Breast epithelium (tissue), 4 donors: ENCODE results near the gene EIF2B2. TPM values are rescaled to one million over a fixed set of nuclear protein-coding genes. Genes with fewer than 3 reads are reported as not detected.

Experiments
- DNase-seq, 2 donors: peaks; one replicate each; pipeline ENCODE4 v3.0.0-alpha.2; 2019; ENCODE audit warnings: low spot score in 2 of 2
- H3K27ac ChIP-seq, 2 donors: fragments of 200-600 bp; sonication (generic) in 1 of 2; one replicate each; pipeline ENCODE4 v1.5.1; 2016 to 2019; ENCODE audit warnings: mild to moderate bottlenecking in 1 of 2
- H3K27me3 ChIP-seq, 2 donors: fragments of 200-600 bp; sonication (generic) in 1 of 2; one replicate each; pipeline versions ENCODE4 v1.5.1 to v1.6.0; 2017 to 2019; ENCODE audit warnings: control low read depth in 1 of 2, mild to moderate bottlenecking in 1 of 2
- H3K36me3 ChIP-seq: fragments of 200-600 bp; one replicate; pipeline ENCODE4 v1.5.1; 2019
- H3K4me1 ChIP-seq, 2 donors: fragments of 200-600 bp; sonication (generic); one replicate each; pipeline ENCODE4 v1.5.1; 2016 to 2019; ENCODE audit warnings: control low read depth in 1 of 2
- H3K4me3 ChIP-seq, 3 donors: fragments of 200-600 bp; sonication (generic); 1 replicate in 2 of 3; 2 replicates in 1 of 3; pipeline ENCODE4 v1.5.1; 2016 to 2019; ENCODE audit warnings: mild to moderate bottlenecking in 3 of 3, moderate library complexity in 2 of 3
- H3K9me3 ChIP-seq, 2 donors: fragments of 200-600 bp; sonication (generic) in 1 of 2; one replicate each; pipeline ENCODE4 v1.5.1; 2016 to 2019; ENCODE audit warnings: control low read depth in 1 of 2
- POLR2A ChIP-seq: fragments of 450-650 bp; IDR thresholded peaks from one replicate; pipeline ENCODE4 v1.6.1; 2016; ENCODE audit warnings: antibody characterized with exemption, mild to moderate bottlenecking, moderate library complexity
- POLR2AphosphoS5 ChIP-seq, 3 donors: sonication (generic); formaldehyde crosslinking; IDR thresholded peaks; one replicate each; pipeline ENCODE4 v1.6.1; 2017; ENCODE audit warnings: antibody characterized with exemption in 3 of 3
- intact Hi-C: fragments of 100-400 bp; cut with DNase I; formaldehyde crosslinking; loops from one replicate; pipeline ENCODE4 v1.15.1; 2023; ENCODE audit warnings: low total_unique reads
- total RNA-seq, 3 donors: library from RNA; depleted of rRNA; stranded (reverse); fragments of >200 nt; gene quantifications; one replicate each; pipeline ENCODE4 v1.1.0, GENCODE V29; 2016
- TF ChIP-seq, protein P1 (sequence below), 3 donors: fragments of 450-650 bp; IDR thresholded peaks; one replicate each; pipeline ENCODE4 v1.5.1; 2016 to 2017; ENCODE audit warnings: antibody characterized with exemption in 3 of 3, mild to moderate bottlenecking in 3 of 3, moderate library complexity in 3 of 3

EIF2B2 gene
- total RNA-seq, 3 donors from 2014 or later, result 31.8 to 40.3 (median 36.0) TPM

DNA sequence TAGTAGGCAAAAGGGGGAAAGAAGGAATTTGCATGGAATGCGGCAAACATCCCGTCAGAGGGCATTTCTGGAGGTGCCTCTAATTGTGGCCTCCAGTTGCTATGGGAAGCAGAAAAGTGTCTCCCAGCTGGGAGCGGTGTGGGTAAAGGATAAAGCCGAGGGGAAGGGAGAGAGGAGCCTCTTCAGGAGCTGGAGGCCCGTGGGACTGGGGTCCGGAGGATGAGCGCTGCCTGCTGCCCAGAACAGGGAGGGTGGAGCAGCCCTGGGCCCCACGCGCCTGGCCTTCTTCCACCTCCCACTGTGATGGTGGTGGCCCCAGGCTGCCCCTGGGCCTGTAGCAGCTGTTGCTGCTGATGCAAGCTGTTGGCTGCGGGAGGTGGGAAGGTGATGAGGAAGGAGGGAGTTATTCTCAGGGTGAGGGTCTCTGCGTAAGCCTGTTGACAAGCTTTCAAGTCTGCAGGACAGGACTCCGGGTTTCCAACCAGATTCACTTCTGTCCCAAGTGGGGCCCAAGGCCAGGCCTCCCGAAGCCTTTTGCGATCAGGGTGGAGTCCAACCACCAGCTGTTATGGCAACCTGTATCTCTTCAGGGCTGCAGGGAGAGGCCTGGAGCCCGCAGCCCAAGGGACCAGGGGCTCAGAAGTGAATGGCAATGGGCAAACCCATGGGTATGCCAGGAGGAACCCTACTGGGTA lies 28.2 kb upstream of the EIF2B2 start:
- no peaks in the 10 kb centered on the region for H3K9me3 ChIP-seq
- intact Hi-C loops, result no loop called here
- TF ChIP-seq, protein P1, sequence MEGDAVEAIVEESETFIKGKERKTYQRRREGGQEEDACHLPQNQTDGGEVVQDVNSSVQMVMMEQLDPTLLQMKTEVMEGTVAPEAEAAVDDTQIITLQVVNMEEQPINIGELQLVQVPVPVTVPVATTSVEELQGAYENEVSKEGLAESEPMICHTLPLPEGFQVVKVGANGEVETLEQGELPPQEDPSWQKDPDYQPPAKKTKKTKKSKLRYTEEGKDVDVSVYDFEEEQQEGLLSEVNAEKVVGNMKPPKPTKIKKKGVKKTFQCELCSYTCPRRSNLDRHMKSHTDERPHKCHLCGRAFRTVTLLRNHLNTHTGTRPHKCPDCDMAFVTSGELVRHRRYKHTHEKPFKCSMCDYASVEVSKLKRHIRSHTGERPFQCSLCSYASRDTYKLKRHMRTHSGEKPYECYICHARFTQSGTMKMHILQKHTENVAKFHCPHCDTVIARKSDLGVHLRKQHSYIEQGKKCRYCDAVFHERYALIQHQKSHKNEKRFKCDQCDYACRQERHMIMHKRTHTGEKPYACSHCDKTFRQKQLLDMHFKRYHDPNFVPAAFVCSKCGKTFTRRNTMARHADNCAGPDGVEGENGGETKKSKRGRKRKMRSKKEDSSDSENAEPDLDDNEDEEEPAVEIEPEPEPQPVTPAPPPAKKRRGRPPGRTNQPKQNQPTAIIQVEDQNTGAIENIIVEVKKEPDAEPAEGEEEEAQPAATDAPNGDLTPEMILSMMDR (IDR thresholded peaks at IDR 0.05), result no peak
- TF ChIP-seq POLR2AphosphoS5 (IDR thresholded peaks at IDR 0.05), result no peak
- TF ChIP-seq POLR2A, result no peak
- no peak overlapping the region for H3K4me3 ChIP-seq
- peaks cover under 1 to 6% of the 10 kb centered on the region in 2 donors for H3K4me1 ChIP-seq
- peak overlapping the region in 1 of 2 donors; percentile 68 for H3K27ac ChIP-seq
- no peak for DNase-seq
- H3K27me3 ChIP-seq, result no peaks in the 10 kb centered on the region
- H3K36me3 ChIP-seq, result no peaks in the 10 kb centered on the region

DNA sequence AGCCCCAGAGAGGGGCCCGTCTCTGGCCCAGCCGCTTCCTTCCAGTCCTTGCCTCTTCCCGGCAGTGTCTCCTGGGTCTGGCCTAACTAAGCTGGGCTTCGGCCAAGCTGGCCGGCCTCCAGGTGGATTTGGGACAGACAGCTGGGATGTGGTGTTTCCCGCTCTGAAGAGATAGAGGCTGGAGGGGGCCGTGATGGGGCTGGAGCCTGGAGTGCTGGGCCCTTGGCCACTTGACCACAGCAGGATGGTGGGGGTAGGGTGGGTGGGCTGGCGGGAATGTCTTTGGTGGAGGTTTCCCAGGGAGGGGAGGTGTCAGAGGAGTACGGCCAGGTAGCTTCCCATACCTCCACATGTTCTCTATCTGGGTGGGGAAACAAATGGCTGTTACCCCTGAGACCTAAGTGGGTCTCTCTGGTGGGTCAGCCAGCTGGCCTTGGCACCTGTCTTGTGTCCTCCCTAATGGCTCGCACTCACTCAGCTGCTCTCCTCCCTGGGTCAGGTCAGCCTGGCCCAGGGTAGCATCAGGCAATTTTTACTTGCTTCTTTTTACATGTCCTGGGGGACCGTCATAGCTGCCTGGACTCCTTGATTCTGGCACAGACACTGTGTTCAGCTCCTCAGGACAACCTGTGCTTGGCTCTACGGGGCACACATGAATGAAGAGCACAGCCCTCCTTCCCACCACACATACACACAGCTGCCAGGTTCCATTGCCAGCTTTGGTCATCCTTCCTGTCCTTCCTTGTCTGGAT lies 27.5 kb upstream of the EIF2B2 start:
- peak in 1 of 3 donors; percentile 48 for TF ChIP-seq POLR2AphosphoS5 (IDR thresholded peaks at IDR 0.05)
- no peak for TF ChIP-seq POLR2A
- Histone ChIP-seq H3K4me1 (peaks cover 2 to 10% of the 10 kb centered on the region in 2 donors), H3K4me3 (no peak overlapping the region), H3K27ac (peak overlapping the region in 1 of 2 donors; percentile 68), H3K9me3 (no peaks in the 10 kb centered on the region), H3K27me3 (no peaks in the 10 kb centered on the region), H3K36me3 (no peaks in the 10 kb centered on the region)
- peak in 1 of 2 donors; percentile 54 for DNase-seq
- intact Hi-C loops, result no loop called here

DNA sequence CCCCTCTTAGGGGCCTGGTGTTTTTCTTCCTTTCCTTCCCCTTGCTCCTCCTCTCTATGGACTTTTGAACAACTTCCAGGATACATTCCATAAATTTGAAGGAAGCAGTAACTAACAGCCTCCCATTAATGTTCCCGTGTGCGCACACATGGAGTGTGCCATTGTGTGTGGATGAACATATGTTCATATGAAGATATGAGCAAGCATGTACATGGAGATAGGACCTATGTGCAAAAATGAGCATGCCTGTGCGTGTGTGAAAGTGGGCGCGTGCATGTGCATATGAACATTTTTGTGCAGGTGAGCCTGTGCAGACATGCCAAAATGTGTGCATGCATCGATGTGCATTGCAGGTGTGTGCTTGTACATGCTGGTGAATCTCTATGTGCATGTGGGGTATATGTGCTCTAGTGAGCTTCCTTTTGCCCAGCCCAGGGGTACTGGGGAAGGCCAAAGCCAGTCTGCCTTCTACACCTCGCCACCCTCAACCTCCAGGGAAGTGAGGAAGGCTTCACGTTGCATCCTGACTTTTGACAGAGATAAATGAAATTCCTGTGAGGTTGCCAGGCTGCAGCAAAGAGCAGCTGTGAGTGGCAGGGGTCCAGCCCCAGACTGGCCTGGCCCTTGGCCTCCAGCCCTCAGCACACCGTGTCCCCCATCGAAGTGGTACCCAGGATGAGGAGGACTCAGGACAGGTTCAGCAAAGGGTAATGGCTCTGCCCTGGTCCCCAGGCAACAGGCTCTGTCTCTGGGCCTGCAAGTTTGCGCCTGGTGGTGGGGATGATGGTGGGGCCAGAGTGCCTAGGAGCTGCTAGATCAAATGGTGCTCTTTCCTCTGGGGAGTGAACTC lies 26.2 kb upstream of the EIF2B2 start:
- peak in 1 of 2 donors; percentile 20 for DNase-seq

DNA sequence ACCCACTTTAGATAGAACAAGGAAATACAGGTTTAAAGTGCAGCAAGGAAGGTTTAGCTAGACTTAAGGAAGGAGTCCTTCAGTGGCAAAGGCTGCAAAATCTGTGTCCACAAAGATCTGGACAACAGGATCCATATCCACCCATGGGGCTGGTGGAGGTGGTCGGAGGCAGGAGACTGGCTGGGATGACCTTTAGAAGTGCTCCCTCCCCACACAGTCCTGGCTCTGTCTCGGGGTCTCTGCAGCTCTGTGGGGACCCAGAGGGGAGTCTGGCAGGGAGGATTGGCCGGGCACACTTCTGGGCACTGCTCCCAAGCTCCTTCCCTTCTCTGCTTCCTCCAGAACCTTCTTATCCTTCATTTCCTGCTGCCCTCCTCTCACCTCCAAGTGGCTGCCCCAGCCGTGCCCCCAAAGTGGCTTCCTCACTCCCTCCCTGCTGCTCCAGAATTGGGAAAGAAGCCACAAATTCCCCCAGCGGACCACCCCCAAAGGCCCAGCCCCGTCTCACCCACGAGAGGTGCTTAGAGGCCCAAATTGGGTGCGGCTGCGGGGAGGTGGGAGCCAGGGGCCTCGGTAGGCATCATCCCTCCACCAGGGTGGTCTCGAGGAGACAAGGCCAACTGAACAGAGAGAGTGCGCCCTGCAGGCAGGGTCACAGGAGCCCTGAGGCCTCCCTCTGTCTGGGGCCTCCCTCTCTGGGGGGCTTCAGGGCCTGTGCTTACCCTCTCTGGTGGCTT lies 25.4 kb upstream of the EIF2B2 start:
- no peaks in the 10 kb centered on the region for H3K9me3 ChIP-seq
- H3K4me3 ChIP-seq, result no peak overlapping the region
- DNase-seq, result peak in 1 of 2 donors; percentile 30
- no peaks in the 10 kb centered on the region for H3K27me3 ChIP-seq
- peaks cover 2 to 10% of the 10 kb centered on the region in 2 donors for H3K4me1 ChIP-seq
- TF ChIP-seq POLR2AphosphoS5 (IDR thresholded peaks at IDR 0.05) (no peak), POLR2A (no peak)
- TF ChIP-seq, protein P1 (IDR thresholded peaks at IDR 0.05), result no peak
- H3K27ac ChIP-seq, result no peak overlapping the region
- H3K36me3 ChIP-seq, result no peaks in the 10 kb centered on the region
- intact Hi-C loops, result no loop called here

More for the DNA sequence above, 26.2 kb upstream of the EIF2B2 start:
- Histone ChIP-seq H3K36me3 (no peaks in the 10 kb centered on the region), H3K4me3 (no peak overlapping the region), H3K27ac (no peak overlapping the region), H3K27me3 (no peaks in the 10 kb centered on the region), H3K4me1 (peaks cover 2 to 10% of the 10 kb centered on the region in 2 donors), H3K9me3 (no peaks in the 10 kb centered on the region)
- TF ChIP-seq, protein P1 (IDR thresholded peaks at IDR 0.05), result no peak
- TF ChIP-seq POLR2A (no peak), POLR2AphosphoS5 (IDR thresholded peaks at IDR 0.05) (no peak)
- intact Hi-C loops, result no loop called here

DNA sequence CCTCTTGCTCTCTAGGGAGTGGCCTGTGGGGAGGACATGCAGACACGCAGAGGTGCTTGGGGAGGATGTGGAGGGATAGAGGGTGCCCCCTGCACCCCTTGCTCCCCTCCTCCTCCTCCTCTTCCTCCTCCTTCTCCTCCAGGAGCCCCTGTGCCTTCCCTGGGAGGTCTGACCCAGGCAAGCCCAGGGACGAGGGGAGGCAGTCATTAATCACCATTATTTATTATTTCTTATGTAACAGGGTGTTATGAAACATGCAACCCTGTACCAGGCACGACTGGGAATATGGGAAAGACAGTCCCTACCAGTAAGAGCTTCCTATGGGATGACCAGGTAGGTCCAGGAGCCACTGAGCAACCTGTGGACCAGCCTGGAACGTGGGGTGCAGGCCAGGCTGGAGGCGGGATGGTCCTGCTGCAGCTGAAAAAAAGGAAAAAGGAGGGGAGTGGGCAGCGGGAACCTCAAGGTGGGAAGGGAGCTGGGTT lies 24.8 kb upstream of the EIF2B2 start:
- peaks cover 2 to 10% of the 10 kb centered on the region in 2 donors for H3K4me1 ChIP-seq
- H3K27ac ChIP-seq, result peak overlapping the region in 1 of 2 donors; percentile 48
- no peak overlapping the region for H3K4me3 ChIP-seq
- TF ChIP-seq, protein P1 (IDR thresholded peaks at IDR 0.05), result no peak
- no peak for TF ChIP-seq POLR2A
- TF ChIP-seq POLR2AphosphoS5 (IDR thresholded peaks at IDR 0.05), result no peak
- H3K9me3 ChIP-seq, result no peaks in the 10 kb centered on the region
- intact Hi-C loops, result no loop called here
- no peak for DNase-seq
- no peaks in the 10 kb centered on the region for H3K36me3 ChIP-seq
- no peaks in the 10 kb centered on the region for H3K27me3 ChIP-seq
